Pulmonary artery endothelial cell (primary cell): ENCODE data around the gene GPD1L. TPM values are rescaled to one million over a fixed set of nuclear protein-coding genes. Genes with fewer than 3 reads are reported as not detected.
"Not testable (repeated sequence)": the region's sequence is repeated elsewhere in the genome, so short reads cannot be mapped to it uniquely, and the experiment has no call there.

Source experiments
- DNase-seq: peaks from one replicate; pipeline ENCODE4 v3.0.0-alpha.2; 2011; ENCODE audit warnings: low read depth, low spot score
- total RNA-seq: library from RNA; depleted of rRNA; stranded (reverse); fragments of >200 nt; gene quantifications from 2 replicates; pipeline ENCODE4 v1.2.3, GENCODE V29; 2014

GPD1L gene
- total RNA-seq = 19.1 and 35.9 TPM in 2 replicates

DNA sequence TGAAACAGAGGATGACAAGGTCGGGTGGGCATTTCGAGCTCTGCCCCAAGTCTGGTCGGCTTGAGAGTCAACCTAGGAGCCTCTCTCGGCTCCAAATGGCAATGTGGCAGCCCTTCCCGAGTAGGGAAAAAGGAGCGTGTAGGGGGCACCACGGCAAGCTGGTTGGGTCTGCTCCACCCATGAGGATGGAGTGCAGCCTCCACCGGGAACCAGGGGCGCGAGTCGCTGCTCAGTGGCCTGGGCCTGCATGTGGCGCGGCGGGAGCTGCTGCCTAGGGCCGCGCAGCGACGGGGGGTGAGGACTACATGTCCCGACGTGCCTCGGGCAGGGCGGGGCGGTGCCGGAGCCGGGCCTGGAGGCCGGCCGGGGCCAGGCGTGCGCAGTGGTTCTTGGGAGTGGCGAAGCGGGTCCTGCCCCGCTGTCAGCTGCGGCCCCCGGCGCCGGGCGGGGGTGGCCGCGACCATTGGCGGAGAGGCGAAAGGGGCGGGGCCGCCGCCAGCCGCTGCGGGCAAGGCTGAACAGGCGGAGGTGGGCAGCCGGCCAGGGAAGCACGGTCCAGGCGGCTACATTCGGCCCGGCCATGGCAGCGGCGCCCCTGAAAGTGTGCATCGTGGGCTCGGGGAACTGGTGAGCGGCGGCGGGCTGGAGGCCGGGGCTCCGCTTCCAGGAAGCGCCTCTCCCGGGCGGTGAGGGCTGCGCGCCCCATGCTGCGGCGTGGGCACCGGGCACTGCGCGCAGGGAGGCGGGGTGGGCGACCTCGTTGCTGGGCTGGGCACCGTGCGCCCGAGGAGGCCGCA lies at the start of gene GPD1L:
GPD1L (plus strand) TSS at position 489 of the 797 bp plus-strand sequence; CDS start at position 581, 92 bp downstream.
- peak; percentile 81 for DNase-seq

DNA sequence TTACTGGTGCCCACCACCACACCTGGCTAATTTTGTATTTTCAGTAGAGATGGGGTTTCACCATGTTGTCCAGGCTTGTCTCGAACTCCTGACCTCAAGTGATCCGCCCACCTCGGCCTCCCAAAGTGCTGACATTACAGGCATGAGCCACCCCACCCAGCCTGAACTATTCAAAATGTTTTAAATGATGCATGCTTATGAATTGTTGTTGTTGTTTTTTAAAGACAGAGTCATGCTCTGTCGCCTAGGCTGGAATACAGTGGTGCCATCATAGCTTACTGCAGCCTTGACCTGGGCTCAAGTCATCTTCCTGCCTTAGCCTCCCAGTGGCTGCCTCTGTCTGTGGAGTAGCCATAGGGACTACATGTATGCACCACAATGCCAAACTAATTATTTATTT lies 48.0 kb upstream of the GPD1L start:
- DNase-seq = not testable (repeated sequence)

DNA sequence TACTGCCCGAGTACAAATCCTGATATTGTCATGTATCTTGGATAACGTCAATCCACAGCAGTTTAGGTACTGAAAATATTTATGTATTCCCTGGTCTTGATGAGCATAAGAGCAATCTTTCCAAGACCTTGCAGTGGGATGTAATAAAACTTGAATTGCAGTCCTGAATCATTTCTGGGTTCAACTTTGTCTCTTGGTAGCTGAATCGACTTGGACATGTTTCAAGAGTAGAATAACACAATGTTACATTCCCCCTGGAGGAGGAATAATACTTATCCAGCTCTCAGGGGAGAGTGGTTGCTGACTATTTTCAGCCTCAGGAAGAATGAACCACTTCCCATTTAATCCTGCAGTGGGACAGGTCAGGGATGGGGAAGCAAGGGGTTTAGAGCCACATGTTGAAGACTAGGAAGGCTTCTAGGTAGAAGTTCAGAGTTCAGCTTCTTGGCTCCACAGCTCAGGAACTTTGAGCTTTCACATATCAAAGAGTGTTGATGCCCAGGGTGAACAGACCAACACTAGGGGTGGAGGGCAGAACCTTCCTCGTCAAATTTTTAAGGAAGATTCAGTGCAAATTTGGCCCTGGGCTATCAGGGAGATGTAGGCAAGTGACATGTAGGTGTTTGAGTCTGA lies 43.4 kb upstream of the GPD1L start:
- no peak for DNase-seq

DNA sequence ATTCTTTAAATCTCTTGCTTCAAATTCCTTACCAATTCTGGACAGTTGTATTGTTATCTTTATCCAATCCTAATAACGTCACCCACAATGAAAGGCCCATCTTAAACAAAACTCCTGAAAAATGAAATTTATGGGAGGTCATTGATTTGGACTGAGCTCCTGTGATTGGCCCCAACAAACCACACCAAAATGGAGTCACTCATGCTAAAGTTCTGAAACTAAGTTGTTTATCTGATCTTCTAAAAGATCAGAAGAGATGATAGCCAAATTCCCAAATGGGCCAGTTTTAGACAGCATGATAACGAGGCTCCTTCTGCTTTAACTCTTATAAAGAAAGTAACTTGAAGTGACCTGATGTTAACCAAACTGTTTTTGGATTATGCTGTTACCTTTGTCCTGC lies 39.7 kb upstream of the GPD1L start:
- DNase-seq = no peak

GRCh38 chr3:32074194-32074593 lies 32.2 kb upstream of the GPD1L start:
- not testable (repeated sequence) for DNase-seq

- no peak for DNase-seq
Measured at GRCh38 chr3:32076566-32076965, 29.9 kb upstream of the GPD1L start.

- DNase-seq = no peak
Measured at GRCh38 chr3:32077260-32078084, 28.9 kb upstream of the GPD1L start.

DNA sequence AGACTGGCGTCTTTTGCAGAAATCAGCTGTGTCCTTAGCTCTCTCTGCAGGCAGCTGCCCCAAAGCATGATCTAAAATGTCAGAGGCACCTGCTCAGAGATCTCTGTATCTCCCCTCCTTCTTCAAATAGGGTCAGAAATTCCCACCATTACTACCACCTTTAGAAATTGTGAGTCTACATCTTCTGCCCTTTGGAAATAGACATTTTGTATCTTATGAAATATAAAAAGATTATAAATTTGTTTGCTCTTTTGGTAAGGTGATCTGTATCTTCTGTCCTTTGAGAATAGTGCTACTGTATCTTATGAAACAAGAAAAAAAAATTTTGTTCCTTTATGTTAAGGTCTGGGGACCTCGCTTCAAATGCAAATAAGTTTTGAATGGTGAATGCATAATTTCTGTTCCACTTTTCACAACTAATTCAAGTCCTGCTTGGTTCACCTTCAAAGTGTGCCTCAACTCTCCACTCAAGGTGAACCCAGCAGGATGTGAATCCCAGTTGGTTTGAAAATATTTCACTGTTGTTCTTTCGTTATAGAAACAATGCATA lies 28.3 kb upstream of the GPD1L start:
- no peak for DNase-seq

DNA sequence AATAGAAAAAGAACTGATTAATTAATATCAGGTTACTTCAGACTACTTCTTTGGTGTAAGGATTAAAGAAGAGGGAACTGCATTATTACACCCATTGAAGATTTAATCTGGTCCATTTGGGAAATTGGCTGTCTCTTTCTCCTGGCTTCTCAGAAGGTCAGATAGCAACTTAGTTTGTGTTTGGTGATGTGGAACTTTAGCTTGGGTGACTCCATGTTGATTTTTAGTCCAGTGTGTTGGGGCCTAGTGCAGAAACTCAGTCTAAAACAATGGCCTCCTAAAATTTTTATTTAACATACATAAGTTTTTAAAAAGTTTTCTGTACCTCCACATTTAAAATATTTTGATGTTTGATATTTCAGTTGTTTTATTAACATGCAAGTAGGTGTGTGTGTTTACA lies 27.6 kb upstream of the GPD1L start:
- DNase-seq = no peak

- DNase-seq = no peak
Measured at GRCh38 chr3:32082721-32083120, 23.7 kb upstream of the GPD1L start.

- DNase-seq = no peak
Measured at GRCh38 chr3:32083702-32084270, 22.6 kb upstream of the GPD1L start.

GRCh38 chr3:32084870-32085269 lies 21.6 kb upstream of the GPD1L start:
- no peak for DNase-seq

- no peak for DNase-seq
Measured at GRCh38 chr3:32086464-32086863, 20.0 kb upstream of the GPD1L start.

GRCh38 chr3:32089476-32089875 lies 16.9 kb upstream of the GPD1L start:
- DNase-seq = no peak

DNA sequence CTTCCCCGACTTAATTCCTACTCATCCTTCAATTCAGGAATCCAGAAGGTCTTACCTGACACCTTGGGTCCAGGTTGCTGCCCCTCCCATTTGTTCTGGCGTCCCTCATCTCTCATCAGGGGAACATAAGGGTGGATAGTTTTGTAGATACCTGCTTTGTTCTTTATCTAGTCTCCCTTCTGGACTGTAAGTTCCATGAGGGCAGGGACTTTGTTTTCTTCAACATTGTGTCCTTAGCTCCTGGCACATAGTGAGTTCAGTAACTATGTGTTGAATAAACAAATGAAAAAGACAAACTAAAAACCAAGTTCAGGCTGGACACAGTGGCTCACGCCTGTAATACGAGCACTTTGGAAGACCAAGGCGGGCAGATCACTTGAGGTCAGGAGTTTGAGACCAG lies 13.2 kb upstream of the GPD1L start:
- DNase-seq = no peak

- DNase-seq = no peak
Measured at GRCh38 chr3:32095431-32095830, 11.0 kb upstream of the GPD1L start.

- no peak for DNase-seq
Measured at GRCh38 chr3:32097768-32098167, 8.7 kb upstream of the GPD1L start.

DNA sequence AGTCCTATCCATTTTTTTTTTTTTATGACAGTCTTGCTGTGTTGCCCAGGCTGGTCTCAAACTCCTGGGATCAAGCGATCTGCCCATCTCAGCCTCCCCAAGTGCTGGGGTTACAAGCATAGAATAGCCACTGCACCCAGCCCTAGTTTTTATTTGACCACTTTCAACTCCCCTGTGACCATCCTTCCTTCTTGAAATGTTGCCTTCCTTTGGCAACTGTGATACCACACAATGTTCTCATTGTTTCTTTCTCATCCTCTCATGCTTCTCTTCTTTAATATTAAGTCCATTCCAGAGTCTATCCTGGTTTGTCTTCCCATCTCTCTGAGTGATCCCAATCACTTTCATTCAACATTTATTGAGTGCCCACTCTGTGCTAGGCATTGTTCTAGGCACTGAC lies 7.9 kb upstream of the GPD1L start:
- no peak for DNase-seq

DNA sequence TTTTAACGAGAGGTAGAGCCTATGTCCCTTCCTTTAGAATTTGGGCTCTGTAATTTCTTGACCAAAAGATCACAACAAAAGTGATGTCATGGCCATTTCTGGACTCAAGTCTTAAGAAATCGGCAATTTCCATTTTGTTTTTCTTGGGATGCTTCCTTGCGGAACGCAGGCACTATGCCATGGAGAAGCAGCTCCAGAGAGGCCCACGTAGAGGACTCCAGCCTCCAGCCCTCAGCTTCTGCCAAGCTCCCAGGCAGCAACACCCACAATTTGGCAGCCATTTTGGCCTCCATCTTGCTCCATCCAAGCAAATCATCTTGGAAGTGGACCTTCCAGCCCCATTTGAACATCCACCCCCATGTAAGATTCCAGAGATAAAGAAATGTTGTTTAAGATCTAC lies 6.0 kb upstream of the GPD1L start:
- DNase-seq = no peak

DNA sequence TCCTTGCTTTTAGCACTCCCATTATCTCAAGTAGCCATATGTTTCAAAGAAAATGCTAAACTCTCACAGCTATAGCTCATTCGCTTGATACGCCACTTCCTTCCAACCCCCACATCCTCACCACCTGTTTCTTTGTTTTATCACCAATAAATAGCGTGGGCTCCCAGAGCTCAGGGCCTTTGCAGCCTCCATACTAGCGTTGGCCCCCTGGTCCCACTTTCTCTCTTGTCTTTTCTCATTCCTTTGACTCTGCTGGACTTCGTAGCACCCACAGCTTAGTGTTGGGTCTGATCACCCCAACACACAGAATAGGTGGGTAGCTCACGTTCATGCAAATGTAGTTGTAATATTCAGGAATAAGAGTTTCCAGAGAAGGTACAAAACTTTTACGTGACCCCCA lies 4.1 kb upstream of the GPD1L start:
- no peak for DNase-seq

GRCh38 chr3:32104492-32104891 lies 1.9 kb upstream of the GPD1L start:
- no peak for DNase-seq
